SK-N-SH (cell line): Measurements from ENCODE around the gene GLB1L3. TPM values are rescaled to one million over a fixed set of nuclear protein-coding genes. Genes with fewer than 3 reads are reported as not detected.

Experiments used
- CTCF ChIA-PET: fragments of 300-600, 350-600 bp; formaldehyde crosslinking; extraction: SDS; loops from one replicate; lab custom pipeline; 2021; lab: Yijun Ruan, JAX
- POLR2A ChIA-PET: fragments of 350-600 bp; sonication (Branson Sonifier 250); formaldehyde crosslinking; extraction: SDS; loops from one replicate; lab custom pipeline; 2020; ENCODE audit warnings: antibody characterized with exemption, inconsistent platforms; lab: Yijun Ruan, JAX
- DNase-seq: peaks from one replicate; pipeline ENCODE4 v3.0.0; 2012
- H2AFZ ChIP-seq: fragments of 200-600 bp; sonication (generic); 2 replicates; pipeline ENCODE4 v1.8.1; 2016; ENCODE audit warnings: antibody characterized with exemption, mild to moderate bottlenecking, low read depth
- H3F3A ChIP-seq: fragments of 200-600 bp; sonication (generic); replicated peaks from 2 replicates; pipeline ENCODE3; 2016; ENCODE audit warnings: antibody characterized with exemption, mild to moderate bottlenecking; ENCODE audit not compliant: insufficient read depth
- H3K27ac ChIP-seq, 2 experiments: fragments of 200-500 bp in 1 of 2; fragments of 200-600 bp in 1 of 2; sonication (Bioruptor generic) in 1 of 2; sonication (generic), shearing (Covaris generic) in 1 of 2; 2 replicates each; pipeline versions ENCODE4 v1.5.1 to v1.6.1; 2014 to 2016; ENCODE audit warnings: low read depth in 2 of 2, inconsistent platforms in 1 of 2, low read length in 1 of 2, mild to moderate bottlenecking in 1 of 2, mixed read lengths in 1 of 2
- H3K27me3 ChIP-seq: fragments of 200-600 bp; sonication (generic), shearing (Covaris generic); 2 replicates; pipeline ENCODE4 v1.6.1; 2016; ENCODE audit warnings: mixed run types; ENCODE audit not compliant: insufficient read depth
- H3K36me3 ChIP-seq, 2 experiments: fragments of 200-500 bp in 1 of 2; fragments of 200-600 bp in 1 of 2; sonication (Bioruptor generic) in 1 of 2; sonication (generic) in 1 of 2; replicated peaks in 1 of 2; 2 replicates each; pipeline versions ENCODE3 to v1.5.1; 2014 to 2016; ENCODE audit warnings: low read length in 1 of 2, mild to moderate bottlenecking in 1 of 2; ENCODE audit not compliant: insufficient read depth in 2 of 2, control insufficient read depth in 1 of 2
- H3K4me1 ChIP-seq, 2 experiments: fragments of 200-500 bp in 1 of 2; fragments of 200-600 bp in 1 of 2; sonication (Bioruptor generic) in 1 of 2; sonication (generic), shearing (Covaris generic) in 1 of 2; 2 replicates each; pipeline versions ENCODE4 v1.5.1 to v1.6.1; 2014 to 2016; ENCODE audit warnings: low read depth in 1 of 2, low read length in 1 of 2, mixed run types in 1 of 2; ENCODE audit not compliant: insufficient read depth in 2 of 2, control insufficient read depth in 1 of 2
- H3K4me2 ChIP-seq: fragments of 200-600 bp; sonication (generic), shearing (Covaris generic); 2 replicates; pipeline ENCODE4 v1.6.1; 2017; ENCODE audit warnings: mixed run types
- H3K4me3 ChIP-seq, 2 experiments: fragments of 200-500 bp in 1 of 2; fragments of 200-600 bp in 1 of 2; sonication (Bioruptor generic) in 1 of 2; sonication (generic), shearing (Covaris generic) in 1 of 2; 2 replicates each; pipeline versions ENCODE4 v1.5.1 to v1.8.1; 2014 to 2016; ENCODE audit warnings: low read depth in 2 of 2, inconsistent platforms in 1 of 2, low read length in 1 of 2, mild to moderate bottlenecking in 1 of 2, mixed read lengths in 1 of 2, moderate library complexity in 1 of 2
- H3K79me2 ChIP-seq: fragments of 200-600 bp; sonication (generic); 2 replicates; pipeline ENCODE4 v1.8.1; 2017; ENCODE audit warnings: mild to moderate bottlenecking; ENCODE audit not compliant: insufficient read depth
- H3K9ac ChIP-seq: fragments of 200-600 bp; sonication (generic); 2 replicates; pipeline ENCODE4 v1.6.1; 2017; ENCODE audit warnings: mixed run types
- H3K9me2 ChIP-seq: fragments of 200-600 bp; sonication (generic); 2 replicates; pipeline ENCODE4 v1.6.1; 2017; ENCODE audit warnings: mixed run types
- H3K9me3 ChIP-seq: fragments of 200-600 bp; sonication (generic); 2 replicates; pipeline ENCODE4 v1.6.1; 2017; ENCODE audit warnings: mixed run types, mild to moderate bottlenecking, moderate library complexity
- H4K20me1 ChIP-seq: fragments of 200-600 bp; sonication (generic); 2 replicates; pipeline ENCODE4 v1.6.1; 2017; ENCODE audit warnings: mild to moderate bottlenecking, mixed run types; ENCODE audit not compliant: insufficient read depth
- EP300 ChIP-seq, 2 experiments: IDR thresholded peaks; 2 replicates each; pipeline versions ENCODE4 v1.4.0 to v1.6.1; 2012; ENCODE audit warnings: borderline replicate concordance in 1 of 2, low read depth in 1 of 2, low read length in 1 of 2
- MEF2A ChIP-seq: IDR thresholded peaks from 2 replicates; pipeline ENCODE4 v1.4.0; 2012; ENCODE audit warnings: low read depth, borderline replicate concordance
- MXI1 ChIP-seq: IDR thresholded peaks from 2 replicates; pipeline ENCODE4 v1.6.1; 2012; ENCODE audit warnings: mild to moderate bottlenecking, low read depth, low read length, improper control_type of control experiment
- NFIC ChIP-seq: IDR thresholded peaks from 2 replicates; pipeline ENCODE4 v1.4.0; 2012; ENCODE audit warnings: borderline replicate concordance
- RCOR1 ChIP-seq: fragments of 150-350 bp; IDR thresholded peaks from 2 replicates; pipeline ENCODE4 v1.6.1; 2017; ENCODE audit warnings: antibody characterized with exemption, low read length
- RXRA ChIP-seq: IDR thresholded peaks from 2 replicates; pipeline ENCODE4 v1.4.0; 2012; ENCODE audit warnings: low read depth, mild to moderate bottlenecking, borderline replicate concordance
- SIN3A ChIP-seq: IDR thresholded peaks from 2 replicates; pipeline ENCODE4 v1.6.1; 2012; ENCODE audit warnings: low read depth, mild to moderate bottlenecking, low read length, moderate library complexity, borderline replicate concordance
- TCF12 ChIP-seq: IDR thresholded peaks from 2 replicates; pipeline ENCODE4 v1.4.0; 2012
- TEAD4 ChIP-seq: IDR thresholded peaks from 2 replicates; pipeline ENCODE4 v1.4.0; 2012; ENCODE audit warnings: mild to moderate bottlenecking, borderline replicate concordance; ENCODE audit not compliant: insufficient read depth
- YY1 ChIP-seq: IDR thresholded peaks from 2 replicates; pipeline ENCODE4 v1.4.0; 2012; ENCODE audit warnings: low read depth, mild to moderate bottlenecking
- WGBS: methylation state at CpG from one replicate; pipeline ENCODE4 v1.1.6; 2017; ENCODE audit warnings: low lambda C conversion rate; 5-methylcytosine and 5-hydroxymethylcytosine counted together
- polyA plus RNA-seq, 3 experiments: library from polyadenylated mRNA; depleted of rRNA; stranded (reverse); fragments of >200 nt; gene quantifications; 2 replicates each; pipeline ENCODE4 v1.2.3, GENCODE V29; 2012
- TF ChIP-seq, protein P1 (sequence below): fragments of 150-350 bp; IDR thresholded peaks from 2 replicates; pipeline ENCODE4 v1.6.1; 2016; ENCODE audit warnings: mild to moderate bottlenecking, low read depth, low read length
- TF ChIP-seq, protein P2 (sequence below): fragments of 150-350 bp; IDR thresholded peaks from 2 replicates; pipeline ENCODE4 v1.6.1; 2017; ENCODE audit warnings: antibody characterized with exemption, low read length, low read depth, borderline replicate concordance
- TF ChIP-seq, protein P3 (sequence below): IDR thresholded peaks from 2 replicates; pipeline ENCODE4; 2012
- TF ChIP-seq, protein P4 (sequence below): IDR thresholded peaks from 2 replicates; pipeline ENCODE4 v1.4.0; 2012; ENCODE audit warnings: low read depth, borderline replicate concordance
- TF ChIP-seq, protein P5 (sequence below): IDR thresholded peaks from 2 replicates; pipeline ENCODE4 v1.6.1; 2012; ENCODE audit warnings: mild to moderate bottlenecking, low read depth, low read length, moderate library complexity
- TF ChIP-seq, protein P6 (sequence below): IDR thresholded peaks from 2 replicates; pipeline ENCODE4 v1.4.0; 2012; ENCODE audit warnings: low read depth

The GLB1L3 gene
- polyA plus RNA-seq, 1 of the 3 experiments (the other 2 are of a cell fraction) = not detected

DNA sequence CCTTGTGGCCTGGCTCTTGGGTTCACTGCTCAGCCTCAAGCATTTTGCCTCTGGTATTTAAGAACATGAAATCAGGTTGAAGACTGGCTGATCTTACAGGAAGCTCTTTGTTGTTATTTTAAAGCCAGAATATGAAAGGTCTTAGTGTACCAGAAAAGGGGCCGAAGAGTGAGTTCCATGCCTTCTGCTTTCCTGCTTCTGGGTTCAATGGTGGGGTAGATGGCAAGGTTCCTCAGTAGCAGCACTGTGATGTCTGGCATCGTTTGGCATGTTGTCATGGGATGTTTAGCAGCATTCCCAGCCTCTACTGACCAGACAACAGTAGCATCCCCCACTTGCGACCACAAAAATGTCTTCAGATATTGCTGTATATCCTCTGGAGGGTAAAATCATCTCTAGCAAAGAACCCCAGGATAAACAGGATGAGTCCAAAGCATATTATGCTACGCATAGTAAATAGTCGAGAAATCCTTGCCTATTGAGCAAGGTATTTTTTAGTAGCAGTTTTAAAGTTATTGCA lies 49.3 kb upstream of the GLB1L3 start:
- Histone ChIP-seq H3K36me3 (peaks cover 5 to 7% of the 10 kb centered on the region in 2 experiments), H3K4me1 (peaks cover 6 to 59% of the 10 kb centered on the region in 2 experiments; a peak in 3 of 4 replicates), H3K4me2 (peak overlapping the region; percentile 88), H4K20me1 (peaks cover 16% of the 10 kb centered on the region), H3K9me3 (no peaks in the 10 kb centered on the region), H3K9ac (no peak overlapping the region), H3K79me2 (peaks cover 83% of the 10 kb centered on the region), H3K4me3 (peak overlapping the region in 1 of 2 experiments; percentile 79; a peak in 3 of 4 replicates), H3K27ac (peak overlapping the region in 1 of 2 experiments; percentile 28; a peak in 1 of 4 replicates), H3F3A (no peaks in the 10 kb centered on the region), H2AFZ (no peak overlapping the region), H3K9me2 (no peaks in the 10 kb centered on the region), H3K27me3 (no peaks in the 10 kb centered on the region)
- WGBS = 87% methylated on average over 5 of the region's 5 CpGs
- CTCF ChIA-PET = interaction anchor here (1.4 to 1.5 kb wide), 3 partner anchors 35 to 288 kb away, joined by 3 to 5 read pairs (median 3); no protein-coding TSS in a partner anchor
- DNase-seq = no peak
- TF ChIP-seq TCF12 (no peak), NFIC (no peak), RCOR1 (no peak), TEAD4 (no peak), SIN3A (no peak), MEF2A (no peak)
- TF ChIP-seq, protein P1, sequence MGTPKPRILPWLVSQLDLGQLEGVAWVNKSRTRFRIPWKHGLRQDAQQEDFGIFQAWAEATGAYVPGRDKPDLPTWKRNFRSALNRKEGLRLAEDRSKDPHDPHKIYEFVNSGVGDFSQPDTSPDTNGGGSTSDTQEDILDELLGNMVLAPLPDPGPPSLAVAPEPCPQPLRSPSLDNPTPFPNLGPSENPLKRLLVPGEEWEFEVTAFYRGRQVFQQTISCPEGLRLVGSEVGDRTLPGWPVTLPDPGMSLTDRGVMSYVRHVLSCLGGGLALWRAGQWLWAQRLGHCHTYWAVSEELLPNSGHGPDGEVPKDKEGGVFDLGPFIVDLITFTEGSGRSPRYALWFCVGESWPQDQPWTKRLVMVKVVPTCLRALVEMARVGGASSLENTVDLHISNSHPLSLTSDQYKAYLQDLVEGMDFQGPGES = no peak
- TF ChIP-seq, protein P2, sequence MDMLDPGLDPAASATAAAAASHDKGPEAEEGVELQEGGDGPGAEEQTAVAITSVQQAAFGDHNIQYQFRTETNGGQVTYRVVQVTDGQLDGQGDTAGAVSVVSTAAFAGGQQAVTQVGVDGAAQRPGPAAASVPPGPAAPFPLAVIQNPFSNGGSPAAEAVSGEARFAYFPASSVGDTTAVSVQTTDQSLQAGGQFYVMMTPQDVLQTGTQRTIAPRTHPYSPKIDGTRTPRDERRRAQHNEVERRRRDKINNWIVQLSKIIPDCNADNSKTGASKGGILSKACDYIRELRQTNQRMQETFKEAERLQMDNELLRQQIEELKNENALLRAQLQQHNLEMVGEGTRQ = no peak
- TF ChIP-seq, protein P3, sequence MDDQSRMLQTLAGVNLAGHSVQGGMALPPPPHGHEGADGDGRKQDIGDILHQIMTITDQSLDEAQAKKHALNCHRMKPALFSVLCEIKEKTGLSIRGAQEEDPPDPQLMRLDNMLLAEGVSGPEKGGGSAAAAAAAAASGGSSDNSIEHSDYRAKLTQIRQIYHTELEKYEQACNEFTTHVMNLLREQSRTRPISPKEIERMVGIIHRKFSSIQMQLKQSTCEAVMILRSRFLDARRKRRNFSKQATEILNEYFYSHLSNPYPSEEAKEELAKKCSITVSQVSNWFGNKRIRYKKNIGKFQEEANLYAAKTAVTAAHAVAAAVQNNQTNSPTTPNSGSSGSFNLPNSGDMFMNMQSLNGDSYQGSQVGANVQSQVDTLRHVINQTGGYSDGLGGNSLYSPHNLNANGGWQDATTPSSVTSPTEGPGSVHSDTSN = no peak
- POLR2A ChIA-PET = no interaction called here

DNA sequence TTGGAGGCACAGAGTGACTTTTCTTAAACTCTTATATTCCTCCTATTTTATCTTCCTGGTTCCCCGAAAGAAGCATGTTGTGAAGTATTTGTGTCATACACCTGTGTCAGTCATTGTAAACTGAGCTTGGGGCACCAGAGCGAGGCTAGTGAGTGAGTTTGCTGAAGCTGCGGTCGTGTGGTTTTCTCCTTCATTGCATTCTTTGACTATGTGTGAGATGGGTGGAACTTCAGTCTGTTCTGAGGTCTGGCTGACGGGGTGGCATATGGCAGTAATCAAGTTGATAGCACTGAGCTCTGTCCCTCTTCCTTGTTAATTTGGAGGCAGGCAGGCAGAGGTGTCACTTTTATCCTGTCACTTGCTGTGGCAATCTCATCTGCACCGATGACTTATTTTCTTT lies 47.6 kb upstream of the GLB1L3 start:
- Histone ChIP-seq H3K4me1 (peaks cover 6 to 67% of the 10 kb centered on the region in 2 experiments; a peak in 3 of 4 replicates), H4K20me1 (peaks cover 17% of the 10 kb centered on the region), H3K4me2 (no peak overlapping the region), H3K9me3 (no peaks in the 10 kb centered on the region), H3K27ac (peak overlapping the region in 1 of 2 experiments; percentile 12; a peak in 1 of 4 replicates), H3K9ac (no peak overlapping the region), H3F3A (no peaks in the 10 kb centered on the region), H3K27me3 (no peaks in the 10 kb centered on the region), H3K36me3 (peaks cover 7 to 10% of the 10 kb centered on the region in 2 experiments), H3K4me3 (no peak overlapping the region), H3K79me2 (peaks cover 82% of the 10 kb centered on the region), H3K9me2 (no peaks in the 10 kb centered on the region), H2AFZ (no peak overlapping the region)
- ChIA-PET POLR2A (no interaction called here), CTCF (interaction anchor here (1.4 kb wide), 2 partner anchors 16 to 178 kb away, joined by 4 read pairs; no protein-coding TSS in a partner anchor)
- no peak for DNase-seq
- 94% methylated on average over 6 of the region's 6 CpGs for WGBS
- TF ChIP-seq TCF12 = no peak
- TF ChIP-seq, protein P4, sequence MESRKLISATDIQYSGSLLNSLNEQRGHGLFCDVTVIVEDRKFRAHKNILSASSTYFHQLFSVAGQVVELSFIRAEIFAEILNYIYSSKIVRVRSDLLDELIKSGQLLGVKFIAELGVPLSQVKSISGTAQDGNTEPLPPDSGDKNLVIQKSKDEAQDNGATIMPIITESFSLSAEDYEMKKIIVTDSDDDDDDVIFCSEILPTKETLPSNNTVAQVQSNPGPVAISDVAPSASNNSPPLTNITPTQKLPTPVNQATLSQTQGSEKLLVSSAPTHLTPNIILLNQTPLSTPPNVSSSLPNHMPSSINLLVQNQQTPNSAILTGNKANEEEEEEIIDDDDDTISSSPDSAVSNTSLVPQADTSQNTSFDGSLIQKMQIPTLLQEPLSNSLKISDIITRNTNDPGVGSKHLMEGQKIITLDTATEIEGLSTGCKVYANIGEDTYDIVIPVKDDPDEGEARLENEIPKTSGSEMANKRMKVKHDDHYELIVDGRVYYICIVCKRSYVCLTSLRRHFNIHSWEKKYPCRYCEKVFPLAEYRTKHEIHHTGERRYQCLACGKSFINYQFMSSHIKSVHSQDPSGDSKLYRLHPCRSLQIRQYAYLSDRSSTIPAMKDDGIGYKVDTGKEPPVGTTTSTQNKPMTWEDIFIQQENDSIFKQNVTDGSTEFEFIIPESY = no peak
- TF ChIP-seq, protein P5, sequence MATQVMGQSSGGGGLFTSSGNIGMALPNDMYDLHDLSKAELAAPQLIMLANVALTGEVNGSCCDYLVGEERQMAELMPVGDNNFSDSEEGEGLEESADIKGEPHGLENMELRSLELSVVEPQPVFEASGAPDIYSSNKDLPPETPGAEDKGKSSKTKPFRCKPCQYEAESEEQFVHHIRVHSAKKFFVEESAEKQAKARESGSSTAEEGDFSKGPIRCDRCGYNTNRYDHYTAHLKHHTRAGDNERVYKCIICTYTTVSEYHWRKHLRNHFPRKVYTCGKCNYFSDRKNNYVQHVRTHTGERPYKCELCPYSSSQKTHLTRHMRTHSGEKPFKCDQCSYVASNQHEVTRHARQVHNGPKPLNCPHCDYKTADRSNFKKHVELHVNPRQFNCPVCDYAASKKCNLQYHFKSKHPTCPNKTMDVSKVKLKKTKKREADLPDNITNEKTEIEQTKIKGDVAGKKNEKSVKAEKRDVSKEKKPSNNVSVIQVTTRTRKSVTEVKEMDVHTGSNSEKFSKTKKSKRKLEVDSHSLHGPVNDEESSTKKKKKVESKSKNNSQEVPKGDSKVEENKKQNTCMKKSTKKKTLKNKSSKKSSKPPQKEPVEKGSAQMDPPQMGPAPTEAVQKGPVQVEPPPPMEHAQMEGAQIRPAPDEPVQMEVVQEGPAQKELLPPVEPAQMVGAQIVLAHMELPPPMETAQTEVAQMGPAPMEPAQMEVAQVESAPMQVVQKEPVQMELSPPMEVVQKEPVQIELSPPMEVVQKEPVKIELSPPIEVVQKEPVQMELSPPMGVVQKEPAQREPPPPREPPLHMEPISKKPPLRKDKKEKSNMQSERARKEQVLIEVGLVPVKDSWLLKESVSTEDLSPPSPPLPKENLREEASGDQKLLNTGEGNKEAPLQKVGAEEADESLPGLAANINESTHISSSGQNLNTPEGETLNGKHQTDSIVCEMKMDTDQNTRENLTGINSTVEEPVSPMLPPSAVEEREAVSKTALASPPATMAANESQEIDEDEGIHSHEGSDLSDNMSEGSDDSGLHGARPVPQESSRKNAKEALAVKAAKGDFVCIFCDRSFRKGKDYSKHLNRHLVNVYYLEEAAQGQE = no peak
- no peak for TF ChIP-seq EP300 (IDR thresholded peaks at IDR 0.05; ENCODE audit: borderline replicate concordance in 1 of 2, low read depth in 1 of 2, low read length in 1 of 2)
- no peak for TF ChIP-seq MXI1
- TF ChIP-seq RXRA = no peak
- TF ChIP-seq YY1 = no peak
- TF ChIP-seq, protein P6, sequence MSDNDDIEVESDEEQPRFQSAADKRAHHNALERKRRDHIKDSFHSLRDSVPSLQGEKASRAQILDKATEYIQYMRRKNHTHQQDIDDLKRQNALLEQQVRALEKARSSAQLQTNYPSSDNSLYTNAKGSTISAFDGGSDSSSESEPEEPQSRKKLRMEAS = no peak
